ENCODE data around the gene MRPL34.
A peak's percentile ranks its signal among the peaks of the same experiment; 100 is the strongest.

MRPL34 gene

DNA sequence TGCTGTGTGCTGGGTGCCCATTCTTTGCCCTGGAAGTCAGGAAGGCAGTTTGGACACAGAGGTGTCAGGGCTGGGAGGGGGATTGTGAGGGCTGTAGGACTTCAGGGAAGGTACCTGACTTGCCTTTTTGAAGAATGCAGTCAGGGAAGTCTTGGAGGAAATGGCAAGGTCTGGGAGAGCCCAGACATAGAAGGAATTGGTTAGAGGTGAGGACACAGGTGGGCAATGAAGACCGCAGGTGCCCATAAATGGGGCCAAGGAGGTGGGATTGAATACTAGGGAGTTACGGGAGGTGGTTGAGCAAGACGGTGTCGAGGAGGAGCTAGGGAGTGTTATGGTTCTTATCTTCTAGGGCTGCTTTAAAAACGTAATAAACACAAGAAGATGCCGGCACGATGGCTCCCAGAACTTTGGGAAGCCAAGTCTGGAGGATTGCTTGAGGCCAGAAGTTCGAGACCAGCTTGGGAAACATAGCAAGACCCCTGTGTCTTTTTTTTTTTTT lies 2.3 kb downstream of the MRPL34 start:
- Histone ChIP-seq H3K4me2 (ENCODE audit: low read length) (no peak overlapping the region), H3K27ac (ENCODE audit: low read depth, low read length, poor library complexity, severe bottlenecking) (peak overlapping the region; percentile 30)

DNA sequence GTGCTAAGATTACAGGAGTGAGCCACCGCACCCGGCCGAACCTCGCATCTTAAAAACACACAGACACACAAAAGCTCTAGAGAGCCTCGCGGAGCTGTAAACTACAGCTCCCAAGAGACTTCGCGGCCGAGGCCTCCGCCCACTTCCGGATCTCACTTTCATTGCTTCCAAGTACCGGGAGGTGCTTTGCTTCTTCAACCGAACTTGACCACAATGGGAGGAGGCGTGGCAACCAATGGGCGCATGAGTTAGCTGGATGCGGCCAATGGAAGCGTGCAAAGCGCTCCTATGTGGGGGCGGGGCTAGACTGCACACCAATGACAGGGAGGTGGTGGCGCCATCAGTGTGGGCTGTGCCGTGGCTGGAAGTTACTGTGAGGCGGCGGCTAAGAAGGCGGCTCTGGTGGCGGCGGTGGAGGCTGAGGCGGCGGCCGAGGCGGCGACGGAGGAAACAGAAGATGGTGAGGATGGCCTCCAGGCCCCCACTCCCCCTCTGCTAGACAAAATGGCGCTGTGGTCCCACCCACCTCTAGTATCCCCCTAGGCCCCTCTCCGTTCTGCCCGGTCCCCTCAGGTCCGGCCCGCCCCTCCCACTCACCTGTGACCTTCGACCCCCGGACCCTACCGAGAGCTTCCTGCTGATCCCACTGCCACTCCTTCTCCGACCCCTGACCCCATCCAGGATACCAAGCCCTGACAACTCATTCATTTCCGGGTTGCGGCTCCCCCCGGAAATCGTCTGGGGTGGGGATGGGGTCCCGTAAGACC lies 3.7 kb downstream of the MRPL34 start, which contains the start of gene DDA1:
Gene DDA1, plus strand, starts transcription at position 366 of the 767 bp plus-strand sequence. Its CDS starts 92 bp downstream, at position 458.
- no peaks in the 10 kb centered on the region for H4K20me1 ChIP-seq (ENCODE audit: insufficient read depth, low read length)
- peaks cover 13% of the 10 kb centered on the region for H3K79me2 ChIP-seq (ENCODE audit: insufficient read depth, low read length)
- peak within 1 kb of the TSS; percentile 72 for H3K4me2 ChIP-seq (ENCODE audit: low read length)
- H3K4me1 ChIP-seq (ENCODE audit: insufficient read depth, low read length, severe bottlenecking): peaks cover 31% of the 10 kb centered on the region
- peak within 1 kb of the TSS; percentile 80 for H3K4me3 ChIP-seq (ENCODE audit: low read depth, low read length, poor library complexity, severe bottlenecking)
- H3F3A ChIP-seq (ENCODE audit: insufficient read depth, low read length): peaks cover 1% of the 10 kb centered on the region; the same call in 1 of the 2 replicates
- H3K27me3 ChIP-seq (ENCODE audit: insufficient read depth, low read length): no peaks in the 10 kb centered on the region
- H3K9me2 ChIP-seq (ENCODE audit: low read depth, low read length): no peaks in the 10 kb centered on the region
- peaks cover 20% of the 10 kb centered on the region for H3K36me3 ChIP-seq (ENCODE audit: insufficient read depth, low read length)
- H3K9ac ChIP-seq (ENCODE audit: low read length): peak within 1 kb of the TSS; percentile 81
- H2AFZ ChIP-seq (ENCODE audit: low read length): no peak within 1 kb of the TSS
- TF ChIP-seq EZH2 (IDR thresholded peaks at IDR 0.05; ENCODE audit: borderline replicate concordance, low read length): no peak
- TF ChIP-seq, protein P1, sequence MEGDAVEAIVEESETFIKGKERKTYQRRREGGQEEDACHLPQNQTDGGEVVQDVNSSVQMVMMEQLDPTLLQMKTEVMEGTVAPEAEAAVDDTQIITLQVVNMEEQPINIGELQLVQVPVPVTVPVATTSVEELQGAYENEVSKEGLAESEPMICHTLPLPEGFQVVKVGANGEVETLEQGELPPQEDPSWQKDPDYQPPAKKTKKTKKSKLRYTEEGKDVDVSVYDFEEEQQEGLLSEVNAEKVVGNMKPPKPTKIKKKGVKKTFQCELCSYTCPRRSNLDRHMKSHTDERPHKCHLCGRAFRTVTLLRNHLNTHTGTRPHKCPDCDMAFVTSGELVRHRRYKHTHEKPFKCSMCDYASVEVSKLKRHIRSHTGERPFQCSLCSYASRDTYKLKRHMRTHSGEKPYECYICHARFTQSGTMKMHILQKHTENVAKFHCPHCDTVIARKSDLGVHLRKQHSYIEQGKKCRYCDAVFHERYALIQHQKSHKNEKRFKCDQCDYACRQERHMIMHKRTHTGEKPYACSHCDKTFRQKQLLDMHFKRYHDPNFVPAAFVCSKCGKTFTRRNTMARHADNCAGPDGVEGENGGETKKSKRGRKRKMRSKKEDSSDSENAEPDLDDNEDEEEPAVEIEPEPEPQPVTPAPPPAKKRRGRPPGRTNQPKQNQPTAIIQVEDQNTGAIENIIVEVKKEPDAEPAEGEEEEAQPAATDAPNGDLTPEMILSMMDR (IDR thresholded peaks at IDR 0.05; ENCODE audit: low read length): no peak
- peak within 1 kb of the TSS; percentile 29 for H3K27ac ChIP-seq (ENCODE audit: low read depth, low read length, poor library complexity, severe bottlenecking)
- H3K9me3 ChIP-seq (ENCODE audit: low read length): no peaks in the 10 kb centered on the region

More for the DNA sequence above, 2.3 kb downstream of the MRPL34 start:
- Histone ChIP-seq H3K4me3 (ENCODE audit: low read depth, low read length, poor library complexity, severe bottlenecking) (no peak overlapping the region), H3F3A (ENCODE audit: insufficient read depth, low read length) (peaks cover 6% of the 10 kb centered on the region; the same call in 1 of the 2 replicates), H3K36me3 (ENCODE audit: insufficient read depth, low read length) (peaks cover 11% of the 10 kb centered on the region; the same call in 1 of the 2 replicates), H3K9me3 (ENCODE audit: low read length) (no peaks in the 10 kb centered on the region), H3K79me2 (ENCODE audit: insufficient read depth, low read length) (peaks cover 13% of the 10 kb centered on the region), H3K4me1 (ENCODE audit: insufficient read depth, low read length, severe bottlenecking) (peaks cover 38% of the 10 kb centered on the region), H2AFZ (ENCODE audit: low read length) (no peak overlapping the region), H3K9me2 (ENCODE audit: low read depth, low read length) (no peaks in the 10 kb centered on the region), H3K9ac (ENCODE audit: low read length) (no peak overlapping the region), H3K27me3 (ENCODE audit: insufficient read depth, low read length) (no peaks in the 10 kb centered on the region), H4K20me1 (ENCODE audit: insufficient read depth, low read length) (no peaks in the 10 kb centered on the region)
- TF ChIP-seq EZH2 (IDR thresholded peaks at IDR 0.05; ENCODE audit: borderline replicate concordance, low read length): no peak
- TF ChIP-seq, protein P1 (IDR thresholded peaks at IDR 0.05; ENCODE audit: low read length): no peak

DNA sequence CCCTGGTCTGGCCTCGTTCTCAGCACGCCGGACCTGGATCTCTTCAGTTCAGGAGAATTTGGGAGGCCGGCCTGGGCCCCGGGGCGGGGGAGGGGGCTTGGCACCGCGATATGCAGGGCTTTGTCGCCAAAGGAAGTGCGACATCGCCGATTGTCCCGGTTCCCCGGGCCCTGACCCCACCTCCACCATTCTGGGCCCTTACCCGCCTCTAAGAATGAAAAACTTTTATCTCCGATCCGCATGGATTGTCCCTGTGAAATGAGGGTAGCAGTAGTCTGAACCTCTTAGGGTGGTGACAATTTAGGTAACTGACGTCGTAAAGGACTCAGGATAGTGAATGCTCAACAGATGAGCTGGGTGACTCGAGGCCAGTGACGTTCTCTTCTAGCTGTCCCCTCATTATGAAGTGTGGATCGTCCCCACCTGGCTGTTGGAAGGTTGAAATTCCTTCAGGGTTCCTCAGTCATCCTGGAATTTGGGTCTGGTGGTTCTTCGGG lies 4.3 kb downstream of the MRPL34 start:
- H3K4me3 ChIP-seq (ENCODE audit: low read depth, low read length, poor library complexity, severe bottlenecking): peak overlapping the region; percentile 80
- no peaks in the 10 kb centered on the region for H4K20me1 ChIP-seq (ENCODE audit: insufficient read depth, low read length)
- peak overlapping the region; percentile 81 for H3K9ac ChIP-seq (ENCODE audit: low read length)
- H3K36me3 ChIP-seq (ENCODE audit: insufficient read depth, low read length): peaks cover 26% of the 10 kb centered on the region
- peaks cover 13% of the 10 kb centered on the region for H3K79me2 ChIP-seq (ENCODE audit: insufficient read depth, low read length)
- H2AFZ ChIP-seq (ENCODE audit: low read length): no peak overlapping the region
- TF ChIP-seq EZH2 (IDR thresholded peaks at IDR 0.05; ENCODE audit: borderline replicate concordance, low read length): no peak
- TF ChIP-seq, protein P1 (IDR thresholded peaks at IDR 0.05; ENCODE audit: low read length): no peak
- H3K4me2 ChIP-seq (ENCODE audit: low read length): peak overlapping the region; percentile 72
- H3K4me1 ChIP-seq (ENCODE audit: insufficient read depth, low read length, severe bottlenecking): peaks cover 28% of the 10 kb centered on the region
- H3K9me3 ChIP-seq (ENCODE audit: low read length): no peaks in the 10 kb centered on the region
- no peaks in the 10 kb centered on the region for H3K9me2 ChIP-seq (ENCODE audit: low read depth, low read length)
- H3F3A ChIP-seq (ENCODE audit: insufficient read depth, low read length): no peaks in the 10 kb centered on the region; the same call in 1 of the 2 replicates
- H3K27me3 ChIP-seq (ENCODE audit: insufficient read depth, low read length): no peaks in the 10 kb centered on the region
- peak overlapping the region; percentile 29 for H3K27ac ChIP-seq (ENCODE audit: low read depth, low read length, poor library complexity, severe bottlenecking)

Data from OCI-LY1 (cell line).